Spleen (tissue), 7 donors: ENCODE results near the gene SERTAD3.

Source experiments
- CTCF ChIP-seq, 11 experiments: fragments of 200-600 bp in 7 of 11; fragments of 450-650 bp in 4 of 11; sonication (generic) in 4 of 11; IDR thresholded peaks in 8 of 11; conservative IDR thresholded peaks in 3 of 11; 1 replicate in 7 of 11; 2 replicates in 4 of 11; pipeline versions ENCODE4 v1.4.0 to v1.8.0; 2016 to 2021; ENCODE audit warnings: antibody characterized with exemption in 11 of 11, inconsistent platforms in 4 of 11, mild to moderate bottlenecking in 1 of 11
- POLR2A ChIP-seq, 3 donors: fragments of 450-650 bp; IDR thresholded peaks; one replicate each; pipeline ENCODE4 v1.5.1; 2017; ENCODE audit warnings: antibody characterized with exemption in 3 of 3, mild to moderate bottlenecking in 1 of 3
- donor health status: DM: no; HTN: no; CAD: no; lungs with moderate emphysema.
- donor health status: DM: no; HTN: no; CAD: no.
- donor health status: DM: no; HTN: no; CAD: no.

- TF ChIP-seq CTCF (IDR thresholded peaks at IDR 0.05 in 8 of 11, conservative IDR thresholded peaks at IDR 0.05 in 3 of 11): peak in 4 of 11 experiments; percentile 4 to 59 (median 43)
- no peak for TF ChIP-seq POLR2A (IDR thresholded peaks at IDR 0.05)
Measured at GRCh38 chr19:40444825-40445312, 734 bp upstream of the SERTAD3 start.
